LNCaP clone FGC (cell line): Measurements from ENCODE around the gene ATP5MC3.

Experiments
- DNase-seq: peaks from one replicate; pipeline ENCODE4 v3.0.0-alpha.2; 2011; ENCODE audit warnings: low read depth
- H3K4me3 ChIP-seq: 2 replicates; pipeline ENCODE4 v1.5.1; 2011; ENCODE audit warnings: mild to moderate bottlenecking, low read depth, low read length, control low read depth
- TF ChIP-seq, protein P1 (sequence below): IDR thresholded peaks from 2 replicates; pipeline ENCODE4 v1.5.1; 2012; ENCODE audit warnings: mild to moderate bottlenecking; ENCODE audit not compliant: control insufficient read depth, insufficient read depth; ENCODE audit errors: extremely low read depth

ATP5MC3 gene

DNA sequence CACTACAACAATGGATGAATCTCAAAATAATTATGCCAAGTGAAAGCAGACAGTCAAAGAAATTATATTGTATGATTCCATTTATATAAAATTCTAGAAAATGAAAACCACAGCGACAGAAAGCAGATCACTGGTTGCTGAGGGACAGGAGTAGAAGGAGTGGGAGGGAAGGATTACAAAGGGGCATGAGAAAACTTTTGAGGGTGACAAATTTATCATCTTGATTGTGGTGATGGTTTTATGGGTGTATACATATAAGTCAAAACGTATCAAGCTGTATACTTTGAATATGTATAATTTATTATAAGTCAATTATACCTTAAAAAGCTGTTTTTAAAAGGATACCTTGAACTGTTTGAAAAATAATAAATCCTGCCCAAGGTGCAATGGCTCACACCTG lies 41.2 kb downstream of the ATP5MC3 start:
- H3K4me3 ChIP-seq = no peak overlapping the region
- TF ChIP-seq, protein P1, sequence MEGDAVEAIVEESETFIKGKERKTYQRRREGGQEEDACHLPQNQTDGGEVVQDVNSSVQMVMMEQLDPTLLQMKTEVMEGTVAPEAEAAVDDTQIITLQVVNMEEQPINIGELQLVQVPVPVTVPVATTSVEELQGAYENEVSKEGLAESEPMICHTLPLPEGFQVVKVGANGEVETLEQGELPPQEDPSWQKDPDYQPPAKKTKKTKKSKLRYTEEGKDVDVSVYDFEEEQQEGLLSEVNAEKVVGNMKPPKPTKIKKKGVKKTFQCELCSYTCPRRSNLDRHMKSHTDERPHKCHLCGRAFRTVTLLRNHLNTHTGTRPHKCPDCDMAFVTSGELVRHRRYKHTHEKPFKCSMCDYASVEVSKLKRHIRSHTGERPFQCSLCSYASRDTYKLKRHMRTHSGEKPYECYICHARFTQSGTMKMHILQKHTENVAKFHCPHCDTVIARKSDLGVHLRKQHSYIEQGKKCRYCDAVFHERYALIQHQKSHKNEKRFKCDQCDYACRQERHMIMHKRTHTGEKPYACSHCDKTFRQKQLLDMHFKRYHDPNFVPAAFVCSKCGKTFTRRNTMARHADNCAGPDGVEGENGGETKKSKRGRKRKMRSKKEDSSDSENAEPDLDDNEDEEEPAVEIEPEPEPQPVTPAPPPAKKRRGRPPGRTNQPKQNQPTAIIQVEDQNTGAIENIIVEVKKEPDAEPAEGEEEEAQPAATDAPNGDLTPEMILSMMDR = no peak
- no peak for DNase-seq

DNA sequence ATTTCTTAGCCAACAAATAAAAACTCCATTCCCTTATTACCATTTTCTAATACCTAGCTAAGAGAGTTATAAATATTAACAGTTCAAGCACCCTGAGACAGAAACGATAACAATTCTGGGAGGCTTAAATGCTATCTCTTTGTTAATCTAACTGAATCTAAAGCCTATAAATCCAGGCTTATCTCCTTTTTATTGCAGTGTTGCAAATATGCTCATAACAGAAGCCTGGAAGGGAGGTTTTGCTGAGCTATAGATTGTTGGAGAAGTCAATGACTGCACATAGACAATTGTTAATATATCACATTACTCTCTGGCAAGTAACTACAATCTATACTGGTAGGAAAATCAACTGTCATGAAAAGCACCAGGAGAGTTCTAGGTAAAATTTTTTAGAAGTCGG lies 43.7 kb downstream of the ATP5MC3 start:
- H3K4me3 ChIP-seq = no peak overlapping the region
- TF ChIP-seq, protein P1 = no peak
- no peak for DNase-seq

DNA sequence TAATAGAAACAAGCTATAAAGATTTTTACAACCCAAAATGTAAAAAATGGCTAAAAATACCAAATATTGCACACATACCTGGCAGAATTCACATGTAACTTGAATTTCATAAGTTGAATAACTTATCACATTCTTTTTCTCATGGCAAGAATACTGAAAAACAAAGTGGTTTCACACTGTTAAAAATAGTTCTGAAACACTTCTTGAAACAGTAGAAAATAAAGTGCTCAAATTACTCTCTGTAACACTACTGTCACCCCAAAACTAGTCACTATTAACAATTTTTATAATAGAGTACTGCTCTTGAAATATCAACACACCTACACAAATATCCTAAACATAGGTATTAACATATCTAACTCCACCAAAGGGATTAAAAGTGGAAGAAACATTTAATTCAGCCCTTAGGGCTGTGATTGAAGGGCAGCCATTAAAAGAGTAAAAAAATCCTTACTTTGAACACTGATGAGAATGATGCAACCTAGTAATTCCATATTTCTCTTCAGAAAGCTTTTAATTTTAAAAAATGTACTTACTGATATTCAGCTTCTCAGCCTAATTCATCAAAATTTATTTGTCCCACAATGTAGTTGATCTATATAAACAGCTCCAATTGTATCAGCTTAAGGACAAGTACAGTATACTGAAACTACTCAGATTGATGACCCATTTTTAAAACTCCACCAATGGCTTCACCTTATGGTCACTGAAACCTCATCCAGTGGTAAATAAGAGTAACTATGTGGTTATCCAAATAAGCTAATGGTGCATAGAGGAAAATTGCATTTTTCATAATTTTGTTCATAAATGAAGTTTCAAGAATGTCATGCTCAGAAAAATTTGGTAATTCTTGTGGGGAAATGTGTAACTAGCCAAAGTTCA lies 44.9 kb downstream of the ATP5MC3 start:
- TF ChIP-seq, protein P1 = no peak
- DNase-seq = no peak
- H3K4me3 ChIP-seq = no peak overlapping the region

DNA sequence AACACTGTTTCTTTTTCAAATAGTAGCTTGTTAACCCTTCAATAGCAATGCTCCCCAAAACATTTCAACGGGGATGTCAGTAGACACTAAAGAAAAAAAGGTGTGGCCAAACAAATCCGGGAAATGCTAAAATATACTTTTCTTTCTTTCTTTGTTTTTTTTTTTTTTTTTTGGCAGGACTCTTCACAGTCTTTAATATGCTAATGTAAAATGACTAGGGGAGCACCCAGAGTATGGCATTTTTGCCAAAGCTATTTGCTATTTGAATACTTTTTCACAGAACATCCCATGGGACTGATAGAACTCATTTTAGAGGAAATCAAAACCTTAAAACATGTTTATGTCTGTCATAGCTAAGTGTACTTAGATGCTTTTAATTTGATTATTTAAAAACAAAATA lies 45.6 kb downstream of the ATP5MC3 start:
- H3K4me3 ChIP-seq = no peak overlapping the region
- TF ChIP-seq, protein P1 = no peak
- DNase-seq = no peak

DNA sequence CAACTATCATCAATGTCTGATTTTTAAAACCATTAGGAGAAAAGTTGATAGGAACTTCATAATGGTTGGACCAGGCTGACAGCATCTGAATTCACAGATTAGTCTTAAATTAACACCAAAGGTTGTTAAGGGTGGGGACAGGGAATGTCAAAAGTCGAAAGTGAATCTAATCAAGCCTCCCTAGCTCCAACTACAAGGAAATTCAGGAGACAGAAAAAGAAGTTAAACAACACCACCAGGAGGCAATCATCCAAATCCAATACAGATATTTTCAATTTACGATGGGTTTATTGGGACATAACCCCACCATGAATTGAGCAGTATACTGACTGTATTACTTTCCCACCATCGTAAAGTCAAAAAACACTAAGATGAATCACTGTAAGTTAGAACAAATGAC lies 46.3 kb downstream of the ATP5MC3 start:
- no peak for DNase-seq
- TF ChIP-seq, protein P1 = no peak
- H3K4me3 ChIP-seq = no peak overlapping the region

DNA sequence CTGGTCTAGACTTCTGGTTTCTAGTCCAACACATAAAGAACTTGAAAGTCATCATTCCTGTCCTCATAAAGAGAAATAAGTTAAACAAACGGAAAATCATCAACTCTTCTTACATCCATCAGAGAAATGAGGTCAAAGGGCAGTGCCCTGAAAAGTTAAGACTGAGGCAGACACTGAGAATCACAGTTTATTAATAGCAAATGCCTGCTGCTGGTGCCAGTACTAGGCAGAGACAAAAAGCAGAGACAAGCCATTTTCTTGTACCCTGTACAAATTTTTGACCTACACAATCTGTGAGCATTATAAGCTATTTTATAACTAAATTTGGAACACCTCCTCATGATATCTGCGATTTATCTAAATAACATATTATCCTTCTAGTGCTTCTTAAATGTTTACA lies 50.3 kb downstream of the ATP5MC3 start:
- TF ChIP-seq, protein P1 = no peak

DNA sequence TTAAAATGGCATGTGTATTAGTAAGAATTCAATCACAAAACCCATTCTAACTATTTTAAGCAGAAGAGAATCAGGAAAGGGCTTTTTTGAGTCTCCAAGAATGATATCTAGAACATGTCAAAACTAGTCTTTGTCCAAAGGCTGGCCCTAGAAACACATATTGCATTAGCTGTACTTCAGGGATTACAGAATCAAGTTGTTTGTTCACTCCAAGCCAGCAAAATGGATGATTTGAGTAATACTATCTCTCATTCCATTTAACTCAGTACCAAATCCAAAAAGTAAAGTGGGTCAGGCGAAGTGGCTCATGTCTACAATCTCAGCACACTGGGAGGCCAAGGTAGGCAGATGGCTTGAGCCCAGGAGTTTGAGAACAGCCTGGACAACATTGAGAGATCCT lies 54.8 kb downstream of the ATP5MC3 start:
- H3K4me3 ChIP-seq = no peak overlapping the region
- DNase-seq = no peak
- TF ChIP-seq, protein P1 = no peak

More for the DNA sequence above, 50.3 kb downstream of the ATP5MC3 start:
- H3K4me3 ChIP-seq = no peak overlapping the region
- DNase-seq = no peak
